Heart left ventricle (tissue), 13 donors: ENCODE measurements around the gene LASP1.

ENCODE experiments used
- CTCF ChIP-seq, 12 donors: fragments of 200-600 bp; sonication (generic) in 4 of 12; IDR thresholded peaks; one replicate each; pipeline versions ENCODE4 v1.5.0 to v1.8.0; 2018 to 2022; ENCODE audit warnings: antibody characterized with exemption in 12 of 12, mild to moderate bottlenecking in 5 of 12
- POLR2A ChIP-seq, 2 donors: fragments of 450-650 bp; IDR thresholded peaks; one replicate each; pipeline ENCODE4 v1.6.1; 2017; ENCODE audit warnings: antibody characterized with exemption in 2 of 2, mild to moderate bottlenecking in 2 of 2, moderate library complexity in 2 of 2
- donor health status: ischemic (EF 13 %, LVEDD 7.1; RV severe dilation, severe dysfunction).
- donor health status: DM: no; HTN: yes; CAD: no.
- donor health status: DM: no; HTN: no; CAD: no.
- donor health status: ischemic (EF 25% LVEDD 6.9; RV normal size, moderate dysfunction).
- donor health status: ischemic (EF 25% LVEDD 5.7; RV mildly dilated, moderate dysfunction).
- donor health status: ischemic (EF 35%, LVEDD 5.7; RV mildly dilated, moderate dysfunction).
- donor health status: nonischemic (EF 11% LVEDD 7.7; RV severe dilation, severe dysfunction).
- donor health status: DM: yes; HTN: yes; CAD: no.
- donor health status: PGD.
- donor health status: ischemic (EF 29% LVEDD 5.4; RV normal size, mild dysfunction).
- donor health status: nonischemic (EF 23%, LVEDD 6.1; RV moderate dilation, normal function).

- TF ChIP-seq CTCF (IDR thresholded peaks at IDR 0.05) (no peak), POLR2A (IDR thresholded peaks at IDR 0.05) (no peak)
Measured at GRCh38 chr17:38850374-38850773, 19.5 kb upstream of the LASP1 start.
